GM21786 (cell line): ENCODE results near the gene ADM2.

Experiments used
- ATAC-seq: cut with Tn5 transposase; IDR thresholded peaks from one replicate; pipeline ENCODE4 v1.9.1; 2021; ENCODE audit not compliant: unreplicated experiment

ADM2 gene

DNA sequence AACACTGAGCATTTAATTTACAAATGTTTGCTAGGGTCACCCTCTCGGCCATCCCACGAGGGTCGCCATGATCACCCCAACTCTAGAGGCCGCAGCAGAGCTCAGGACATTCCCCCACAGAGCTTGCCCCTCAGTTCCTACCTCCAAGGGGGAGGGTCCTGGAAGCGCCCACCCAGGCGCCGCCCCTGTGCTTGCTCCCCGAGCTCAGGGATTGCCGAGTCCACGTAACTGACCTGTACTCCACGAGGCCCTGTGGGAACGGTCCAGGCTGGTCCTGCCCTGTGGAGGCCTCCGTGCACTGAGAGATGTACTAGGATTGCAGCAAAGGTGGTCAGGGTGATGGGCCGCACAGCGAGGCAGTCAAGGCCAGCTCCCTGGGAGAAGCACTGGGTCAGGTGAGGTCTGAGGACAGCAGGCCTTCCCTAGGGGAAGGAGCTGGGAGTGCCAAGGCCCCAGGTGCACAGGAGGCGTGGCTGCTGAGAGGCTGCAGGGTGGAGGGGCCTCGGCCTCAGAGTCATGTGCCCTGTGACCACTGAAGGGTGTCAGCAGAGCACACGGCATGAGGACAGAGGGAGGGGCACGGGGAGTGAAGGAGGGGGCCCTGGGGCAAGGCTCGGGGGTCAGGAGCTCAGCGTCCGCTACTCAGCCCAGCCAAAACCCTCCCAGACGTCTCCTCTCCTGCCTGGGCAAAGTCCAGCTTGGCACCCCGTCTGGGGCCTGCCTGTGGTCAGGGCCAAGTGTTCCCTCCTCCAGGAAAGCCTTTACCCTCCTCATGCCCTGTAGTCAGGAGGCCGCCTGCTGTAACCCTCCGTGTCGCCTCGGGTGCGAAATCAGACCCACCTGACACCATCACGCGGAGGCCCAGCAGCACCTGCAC lies 2.9 kb downstream of the ADM2 start:
- no peak for ATAC-seq

DNA sequence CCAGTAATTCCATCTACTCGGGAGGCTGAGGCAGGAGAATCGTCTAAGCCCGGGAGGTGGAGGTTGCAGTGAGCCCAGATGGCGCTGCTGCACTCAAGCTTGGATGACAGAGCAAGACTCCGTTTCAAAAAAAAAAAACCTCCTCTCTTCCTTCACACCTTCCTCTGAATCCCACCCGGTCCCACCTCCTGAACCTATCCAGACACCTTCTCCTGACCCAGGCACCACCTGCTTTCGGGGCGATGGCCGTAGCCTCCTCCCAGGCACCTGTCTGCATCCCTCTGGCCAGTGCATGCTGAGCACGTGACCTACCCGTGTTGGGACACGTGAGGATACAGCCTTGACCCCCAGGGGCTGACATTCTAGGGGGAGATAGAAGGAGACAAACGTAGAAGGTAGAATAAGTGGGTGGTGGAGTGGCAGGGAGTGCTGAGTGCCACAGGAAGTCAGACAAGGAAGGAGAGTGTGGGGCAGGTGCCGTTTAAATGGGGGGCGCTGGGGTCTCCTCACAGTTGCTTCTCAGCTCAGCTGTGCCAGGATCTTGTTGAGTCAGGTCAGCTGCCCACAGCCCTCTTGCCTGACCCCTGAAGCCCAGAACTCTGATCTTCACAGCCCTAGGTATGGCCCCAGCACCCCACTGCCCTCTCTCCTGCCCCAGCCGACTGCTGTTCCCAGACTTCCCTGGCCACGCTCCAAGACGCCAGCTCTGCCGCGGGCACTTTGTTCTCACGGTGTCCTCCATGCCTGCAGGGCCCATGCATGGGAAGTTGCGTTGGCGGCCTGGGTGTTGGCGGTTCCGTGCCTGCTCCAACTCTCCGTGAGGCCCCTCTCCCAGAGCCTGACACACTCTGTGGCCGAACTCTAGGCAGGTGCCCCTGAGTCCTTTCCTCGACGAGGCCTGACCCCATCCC lies 4.1 kb downstream of the ADM2 start:
- ATAC-seq, result no peak

DNA sequence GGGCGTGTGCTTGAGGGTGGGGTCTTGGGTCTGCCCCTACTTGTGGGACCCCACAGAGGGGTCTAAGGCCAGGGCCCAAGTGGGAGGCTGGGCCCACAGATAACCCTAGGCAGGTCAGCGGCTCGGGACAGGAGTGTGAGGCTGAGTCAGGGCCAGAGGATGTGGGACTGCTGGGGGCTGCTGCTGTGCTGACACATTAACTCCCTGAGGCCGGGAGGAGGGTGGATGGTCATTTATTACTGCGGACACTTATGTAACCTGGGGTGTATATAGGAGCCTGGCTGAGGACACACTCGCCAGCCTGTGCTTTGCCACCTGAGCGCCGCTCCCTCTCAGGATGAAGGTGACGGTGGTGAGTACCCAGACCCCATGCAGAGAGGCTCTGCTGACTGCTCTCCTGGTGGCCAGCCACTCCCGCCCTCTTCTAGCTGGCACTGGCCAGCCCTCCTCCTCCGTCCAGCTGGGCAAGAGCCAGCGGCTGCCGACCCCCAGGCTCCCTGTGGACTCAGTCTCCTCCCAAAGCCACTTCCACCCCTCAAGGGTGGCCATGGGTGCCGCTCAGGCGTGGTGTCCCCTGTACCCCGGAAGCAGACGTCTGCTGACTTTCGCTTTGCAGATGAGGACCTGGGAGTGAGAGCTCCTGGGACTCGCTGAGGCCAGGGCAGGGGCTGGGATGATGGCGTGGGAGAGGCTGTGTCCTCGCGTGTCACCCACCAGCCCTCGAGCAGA lies 5.4 kb downstream of the ADM2 start, which contains the start of gene MIOX:
Gene MIOX, plus strand, starts transcription at position 299 of the 729 bp plus-strand sequence. Its CDS starts 39 bp downstream, at position 338.
- ATAC-seq, result no peak

DNA sequence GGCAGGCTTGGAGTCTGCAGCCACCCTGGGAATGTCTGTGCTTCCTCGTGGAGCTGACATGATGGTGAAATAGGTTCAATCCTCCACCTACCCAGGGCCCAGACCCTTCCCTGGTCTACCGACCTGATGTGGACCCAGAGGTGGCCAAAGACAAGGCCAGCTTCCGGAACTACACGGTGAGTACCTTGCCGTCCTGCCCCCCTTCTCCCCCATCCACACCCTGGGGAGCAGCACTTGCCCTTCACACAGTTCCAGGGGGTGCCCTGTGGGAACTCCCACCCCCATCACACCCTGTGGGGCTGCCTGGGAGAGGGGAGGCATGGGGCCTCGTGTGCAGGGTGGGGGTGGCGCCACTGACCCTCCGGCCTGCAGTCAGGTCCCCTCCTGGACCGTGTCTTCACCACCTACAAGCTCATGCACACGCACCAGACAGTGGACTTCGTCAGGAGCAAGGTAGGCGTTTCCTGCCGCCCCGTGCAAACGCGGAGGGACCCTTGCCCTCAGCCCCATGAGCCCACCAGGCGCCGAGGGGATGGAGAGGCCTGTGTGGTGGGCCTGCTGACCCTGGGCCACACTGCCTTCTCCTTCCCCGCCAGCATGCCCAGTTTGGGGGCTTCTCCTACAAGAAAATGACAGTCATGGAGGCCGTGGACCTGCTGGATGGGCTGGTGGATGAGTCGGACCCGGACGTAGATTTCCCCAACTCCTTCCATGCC lies 6.1 kb downstream of the ADM2 start:
- ATAC-seq, result no peak

DNA sequence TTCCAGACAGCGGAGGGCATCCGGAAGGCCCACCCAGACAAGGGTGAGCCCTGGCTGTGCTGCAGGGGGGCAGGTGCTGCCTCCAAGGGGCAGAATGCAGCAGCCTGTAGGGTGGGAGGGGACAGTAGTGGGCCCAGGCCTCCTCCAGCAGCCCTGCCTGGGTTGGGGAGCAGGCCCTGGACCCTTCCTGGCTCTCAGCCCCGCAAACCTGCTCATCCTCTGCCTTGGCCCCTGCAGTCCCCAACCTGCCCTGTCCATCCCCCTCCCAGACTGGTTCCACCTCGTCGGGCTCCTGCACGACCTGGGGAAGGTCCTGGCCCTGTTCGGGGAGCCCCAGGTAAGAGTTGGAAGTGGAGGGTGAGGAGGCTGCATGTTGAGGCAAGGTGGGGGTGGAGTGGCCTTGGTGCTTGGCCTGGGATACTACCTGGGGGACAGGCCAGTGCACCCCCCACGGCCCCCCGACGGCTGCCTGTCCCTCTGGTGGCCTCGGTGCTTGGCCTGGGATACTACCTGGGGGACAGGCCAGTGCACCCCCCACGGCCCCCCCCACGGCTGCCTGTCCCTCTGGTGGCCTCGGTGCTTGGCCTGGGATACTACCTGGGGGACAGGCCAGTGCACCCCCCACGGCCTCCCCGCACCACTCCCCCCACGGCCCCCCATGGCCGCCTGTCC lies 6.8 kb downstream of the ADM2 start:
- ATAC-seq, result no peak

DNA sequence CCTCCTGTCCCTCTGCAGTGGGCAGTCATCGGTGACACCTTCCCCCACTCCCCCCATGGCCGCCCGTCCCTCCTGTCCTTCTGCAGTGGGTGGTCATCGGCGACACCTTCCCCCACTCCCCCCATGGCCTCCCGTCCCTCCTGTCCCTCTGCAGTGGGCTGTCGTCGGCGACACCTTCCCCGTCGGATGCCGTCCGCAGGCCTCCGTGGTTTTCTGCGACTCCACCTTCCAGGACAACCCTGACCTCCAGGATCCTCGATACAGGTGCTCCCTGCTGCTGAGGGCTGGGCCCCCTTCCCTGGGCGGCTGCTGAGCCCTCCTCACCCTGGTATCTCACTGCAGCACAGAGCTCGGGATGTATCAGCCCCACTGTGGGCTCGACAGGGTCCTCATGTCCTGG lies 7.5 kb downstream of the ADM2 start:
- ATAC-seq, result no peak

DNA sequence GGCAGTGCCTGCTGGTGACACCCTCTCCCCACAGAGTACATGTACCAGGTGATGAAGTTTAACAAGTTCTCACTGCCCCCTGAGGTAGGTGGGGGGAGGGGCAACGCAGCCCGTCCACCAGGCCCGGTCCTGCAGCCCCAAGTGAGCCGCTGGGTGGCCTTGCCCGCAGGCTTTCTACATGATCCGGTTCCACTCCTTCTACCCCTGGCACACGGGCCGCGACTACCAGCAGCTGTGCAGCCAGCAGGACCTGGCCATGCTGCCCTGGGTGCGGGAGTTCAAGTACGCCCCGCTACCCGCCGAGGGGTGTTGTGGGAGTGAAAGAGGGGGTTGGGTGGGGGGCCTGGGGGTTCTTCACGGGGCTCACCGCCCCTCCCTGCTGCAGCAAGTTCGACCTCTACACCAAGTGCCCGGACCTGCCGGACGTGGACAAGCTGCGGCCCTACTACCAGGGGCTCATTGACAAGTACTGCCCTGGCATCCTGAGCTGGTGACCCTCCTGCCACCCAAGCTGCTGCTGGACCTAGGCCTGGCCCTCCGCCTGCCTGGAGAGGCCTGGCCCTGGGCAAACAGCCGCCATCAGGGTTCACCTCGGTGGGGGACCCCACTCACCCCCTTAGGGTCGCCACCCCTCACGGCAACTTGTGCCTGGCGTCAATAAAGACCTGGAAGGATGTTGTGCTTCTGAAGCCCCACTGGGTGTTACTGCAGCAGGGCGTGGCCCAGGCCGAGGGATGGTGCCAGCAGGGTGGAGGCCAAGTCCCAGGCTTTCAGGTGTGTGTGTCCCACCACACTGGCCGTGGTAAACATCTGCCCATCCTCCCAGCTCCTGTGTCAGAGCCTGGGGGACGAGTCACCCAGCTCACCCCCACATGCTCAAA lies 8.3 kb downstream of the ADM2 start:
- no peak for ATAC-seq

DNA sequence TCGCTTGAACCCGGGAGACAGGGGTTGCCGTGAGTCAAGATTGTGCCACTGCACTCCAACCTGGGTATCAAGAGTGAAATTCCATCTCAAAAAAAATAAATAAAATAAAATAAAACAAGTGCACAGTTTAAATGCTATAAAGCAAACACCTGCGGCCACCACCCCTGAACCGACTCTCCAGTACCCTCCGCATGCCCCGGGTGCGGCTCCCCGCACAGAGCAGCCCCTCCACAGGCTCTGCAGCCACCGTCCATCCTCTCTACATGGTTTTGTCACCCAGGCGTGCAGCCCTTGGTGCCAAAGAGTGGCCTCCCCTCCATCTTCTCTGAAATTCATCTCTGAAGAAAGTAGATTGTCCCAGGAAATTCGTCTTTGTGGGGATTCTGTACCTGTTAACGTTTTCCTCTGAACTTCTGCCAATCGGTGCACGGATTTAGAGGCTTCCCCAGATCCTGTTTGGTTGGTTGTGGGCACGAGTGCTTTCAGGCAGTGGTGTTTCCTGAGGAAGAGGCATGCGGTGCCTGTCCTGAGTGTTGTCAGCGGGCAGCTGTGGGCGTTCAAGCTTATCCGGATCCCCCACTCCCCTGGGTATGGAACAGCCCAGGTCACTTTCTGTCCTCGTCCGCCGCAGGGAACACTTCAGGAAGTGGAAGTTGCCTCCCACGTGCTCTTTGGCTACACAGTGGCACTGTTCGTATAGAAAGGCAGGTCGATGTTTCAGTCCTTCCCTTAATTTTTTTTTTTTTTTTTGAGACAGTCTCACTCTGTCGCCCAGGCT lies 9.4 kb downstream of the ADM2 start:
- ATAC-seq, result no peak

DNA sequence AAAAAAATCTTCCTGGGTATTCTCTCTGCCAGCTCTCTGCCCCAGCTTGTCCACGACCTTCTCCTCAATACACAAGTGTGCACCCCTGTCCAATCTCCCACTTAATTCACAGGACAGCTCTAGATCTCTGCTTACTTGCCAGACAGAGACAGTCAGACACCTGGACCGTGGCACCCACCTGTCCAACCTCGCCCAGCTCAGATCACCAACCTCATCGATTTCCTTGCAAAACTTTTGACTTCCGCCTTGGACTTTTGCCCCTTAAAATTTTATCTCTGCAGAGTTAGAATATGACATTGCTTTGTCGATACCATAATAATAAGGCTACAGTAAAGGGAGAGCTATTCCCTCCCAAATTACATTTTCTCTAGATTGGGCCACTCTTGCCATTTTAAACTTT lies 15.8 kb downstream of the ADM2 start:
- no peak for ATAC-seq

DNA sequence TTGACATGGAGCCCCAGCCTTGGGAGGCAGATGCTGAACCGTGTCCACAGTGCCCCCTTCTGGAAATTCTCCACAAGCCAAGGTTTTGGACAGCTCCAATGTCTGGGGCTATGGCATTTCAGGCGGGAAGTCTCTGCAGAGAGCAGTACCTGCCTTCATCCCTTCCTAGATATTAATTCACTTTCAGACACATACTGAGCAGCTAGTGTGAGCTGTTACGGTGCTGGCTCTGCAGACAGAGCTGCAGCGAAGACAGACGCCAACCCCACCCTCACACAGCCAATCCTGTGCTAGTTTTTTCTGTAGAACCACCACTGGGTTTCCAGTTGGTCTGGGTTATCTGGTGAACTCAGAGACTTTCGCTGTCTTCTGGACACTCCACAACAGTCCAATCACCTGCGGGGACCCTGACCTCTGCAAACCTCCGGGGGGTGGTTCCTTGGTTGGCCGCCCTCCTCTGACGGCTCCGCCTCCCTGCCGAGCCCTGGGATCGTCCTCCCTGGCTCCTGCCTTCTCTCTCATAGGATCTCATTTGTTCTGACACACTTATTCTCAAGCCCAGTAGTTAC lies 17.1 kb downstream of the ADM2 start:
- no peak for ATAC-seq

DNA sequence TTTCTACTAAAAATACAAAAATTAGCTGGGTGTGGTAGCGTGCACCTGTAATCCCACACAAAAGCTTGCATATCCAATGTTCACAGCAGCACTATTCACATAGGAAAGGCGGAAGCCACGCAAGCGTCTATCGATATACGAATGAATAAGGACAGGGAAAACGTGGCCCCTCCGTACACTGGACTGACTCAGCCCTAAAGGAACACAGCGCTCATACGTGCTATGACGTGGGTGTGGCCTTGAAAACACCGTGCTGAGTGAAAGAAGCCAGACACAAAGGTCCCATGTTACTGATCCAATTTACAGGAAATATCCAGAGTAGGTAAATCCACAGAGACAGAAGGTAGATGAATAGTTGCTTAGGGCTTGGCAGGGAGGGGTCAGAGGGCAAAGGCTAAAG lies 19.1 kb downstream of the ADM2 start:
- ATAC-seq, result no peak

DNA sequence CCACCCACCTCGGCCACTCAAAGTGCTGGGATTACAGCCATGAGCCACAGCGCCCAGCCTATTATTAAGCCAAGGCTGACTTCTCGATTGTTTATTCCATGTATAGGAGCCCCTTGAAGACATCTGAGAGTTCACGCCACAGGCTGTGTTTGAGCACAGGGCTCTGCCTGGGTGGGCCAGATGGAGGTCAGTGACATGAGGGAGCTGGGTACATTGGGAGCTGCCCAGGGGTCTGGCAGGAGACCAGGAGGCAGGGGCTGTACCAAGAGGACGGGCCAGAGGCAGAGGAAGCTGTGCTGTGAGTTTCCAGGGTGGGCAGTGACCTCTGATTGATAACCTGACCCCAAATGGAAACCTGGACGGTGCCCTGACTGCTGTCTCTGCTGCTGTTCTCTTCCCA lies 20.8 kb downstream of the ADM2 start:
- no peak for ATAC-seq

DNA sequence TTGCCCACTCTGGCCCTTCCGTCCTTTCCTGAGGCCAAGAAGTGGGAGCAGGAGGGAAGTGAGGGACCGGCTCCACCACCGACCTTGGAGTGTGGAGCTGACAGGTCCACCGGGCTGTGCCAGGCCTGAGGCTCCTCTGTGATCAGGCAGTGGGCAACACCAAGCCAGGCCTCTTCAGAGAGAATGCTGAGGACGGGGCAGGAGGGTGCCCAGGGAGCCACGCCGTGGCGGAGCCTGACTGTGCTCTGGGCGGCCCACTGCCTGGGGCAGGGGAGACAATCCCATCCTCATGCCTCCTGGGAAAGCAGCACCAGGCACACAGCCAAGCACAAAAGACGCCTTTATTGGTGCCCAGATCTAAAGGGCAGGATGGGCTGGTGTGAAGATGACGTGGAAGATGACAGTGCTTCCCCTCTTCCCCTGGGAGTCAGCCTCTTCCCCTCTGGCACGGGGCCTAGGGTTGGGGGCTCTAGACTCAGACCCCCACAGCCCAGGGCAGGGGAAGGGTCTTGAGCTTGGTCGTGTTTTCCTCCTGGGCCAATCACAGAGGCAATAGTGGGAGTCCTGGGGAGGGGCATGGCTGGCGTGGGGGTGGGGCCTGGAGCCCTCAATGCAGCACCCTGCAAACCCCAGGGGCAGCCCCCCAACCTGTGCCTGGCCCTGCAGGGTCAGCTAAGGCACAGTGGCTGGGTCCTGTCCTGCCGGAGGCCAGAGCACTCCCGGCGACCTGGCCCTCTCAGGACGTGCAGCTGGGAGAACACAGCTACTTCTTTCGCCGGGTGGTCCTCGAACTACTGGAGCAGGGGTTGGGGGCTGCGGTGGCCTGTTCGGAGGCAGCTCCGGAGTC lies 21.5 kb downstream of the ADM2 start:
- ATAC-seq, result no peak

DNA sequence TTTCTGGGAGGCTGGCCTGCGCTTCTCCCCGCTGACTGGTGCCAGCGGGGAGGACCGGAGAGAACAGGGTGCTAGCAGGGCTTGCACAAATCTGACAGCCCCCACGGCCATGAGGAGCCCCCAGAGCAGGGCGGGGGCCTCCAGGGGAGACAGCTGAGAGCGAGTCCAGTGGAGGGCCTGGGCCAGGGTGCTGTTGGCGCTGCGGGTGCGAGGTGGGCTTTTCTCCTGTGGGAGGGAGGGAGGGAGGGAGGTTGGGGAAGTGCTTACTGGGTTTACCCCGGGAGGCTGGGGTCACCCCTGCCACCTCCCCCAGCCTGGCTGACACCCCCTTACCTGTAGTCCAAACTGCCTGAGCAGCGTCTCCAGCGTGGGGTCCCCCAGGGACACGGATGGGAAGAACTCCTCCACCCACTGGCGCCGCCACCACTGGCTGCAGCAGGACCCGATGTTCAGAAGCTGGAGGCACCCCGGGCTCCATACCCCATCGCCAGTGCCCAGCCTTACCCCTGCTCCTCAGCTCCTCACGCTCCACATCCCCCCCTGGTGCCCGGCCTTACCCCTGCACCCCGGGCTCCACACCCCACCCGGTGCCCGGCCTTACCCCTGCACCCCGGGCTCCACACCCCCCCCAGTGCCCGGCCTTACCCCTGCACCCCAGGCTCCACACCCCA lies 22.3 kb downstream of the ADM2 start:
- ATAC-seq, result no peak

DNA sequence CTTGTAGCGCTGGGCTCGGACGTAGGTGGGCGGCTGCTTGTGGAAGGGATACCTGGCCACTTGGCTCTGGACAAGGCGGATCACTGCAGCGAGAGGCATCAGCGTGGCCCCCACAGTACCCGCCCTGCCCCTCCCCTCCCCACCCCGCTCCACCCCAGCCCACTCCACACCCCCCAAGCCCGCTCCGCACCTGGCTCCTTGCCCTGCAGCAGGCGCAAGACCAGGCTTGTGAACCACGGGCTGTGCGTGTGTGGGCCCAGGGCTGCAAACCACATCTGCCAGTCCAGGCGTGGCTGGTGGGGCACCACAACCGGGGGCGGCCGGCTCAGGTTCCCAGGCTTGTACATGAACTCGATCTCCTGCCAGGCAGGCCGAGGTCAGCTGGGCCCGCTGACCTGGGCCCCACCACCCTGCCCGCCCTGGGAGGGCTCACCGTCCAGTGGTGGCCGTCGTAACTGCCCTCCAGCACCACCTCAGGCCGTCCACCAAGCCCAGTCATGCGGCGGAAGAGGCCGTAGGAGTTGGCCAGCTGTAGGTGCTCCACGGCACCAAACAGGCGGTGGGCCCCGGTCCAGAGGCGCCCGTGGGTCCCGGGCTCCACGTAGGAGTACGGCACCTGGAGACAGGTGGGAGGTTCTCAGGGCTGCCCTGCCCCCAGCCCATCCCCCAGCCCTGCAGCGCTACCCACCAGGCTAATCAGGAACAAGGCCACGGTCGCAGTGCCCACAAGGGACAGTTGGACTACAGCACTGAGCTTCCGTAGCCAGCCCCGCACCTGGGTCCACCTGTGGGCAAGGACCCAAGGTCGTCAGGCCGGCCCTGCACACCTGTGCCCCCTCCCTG lies 23.2 kb downstream of the ADM2 start:
- ATAC-seq, result no peak
